HK-2 (cell line): ENCODE data around the gene HAND2.

Experiments used
- DNase-seq: peaks from one replicate; pipeline ENCODE4 v3.0.0-alpha.2; 2018; ENCODE audit not compliant: unreplicated experiment

The HAND2 gene

DNA sequence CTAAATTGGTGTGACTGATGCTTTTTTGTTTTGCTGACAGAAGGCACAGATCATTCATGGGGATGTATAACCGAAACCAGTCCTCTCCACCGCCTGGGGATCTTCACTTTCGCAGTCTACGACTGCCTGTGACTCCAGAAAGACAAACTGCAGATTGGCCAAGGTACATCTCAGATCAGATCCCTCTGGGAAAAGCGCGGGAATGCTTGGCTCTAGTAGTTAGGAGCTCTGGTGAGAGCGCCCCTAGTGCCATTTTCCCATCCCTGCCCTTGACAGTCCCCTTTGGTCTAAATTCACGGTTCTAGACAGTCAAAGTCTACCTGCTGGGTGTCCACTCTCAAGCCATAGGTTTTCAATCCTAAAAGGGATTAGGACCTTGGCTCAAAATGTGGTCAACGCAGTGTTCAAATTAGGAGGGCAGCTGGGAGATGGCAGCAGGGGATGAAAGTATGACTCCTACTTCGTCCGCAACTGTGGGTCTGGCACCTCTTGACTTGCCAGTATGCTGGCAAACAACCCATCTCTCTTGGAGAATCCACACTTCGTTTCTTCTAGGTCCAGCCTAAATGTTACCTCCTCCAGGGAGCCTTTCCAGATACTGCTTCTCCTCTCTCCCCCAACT, 6.9 kb upstream of the HAND2 start:
- DNase-seq, result no peak

DNA sequence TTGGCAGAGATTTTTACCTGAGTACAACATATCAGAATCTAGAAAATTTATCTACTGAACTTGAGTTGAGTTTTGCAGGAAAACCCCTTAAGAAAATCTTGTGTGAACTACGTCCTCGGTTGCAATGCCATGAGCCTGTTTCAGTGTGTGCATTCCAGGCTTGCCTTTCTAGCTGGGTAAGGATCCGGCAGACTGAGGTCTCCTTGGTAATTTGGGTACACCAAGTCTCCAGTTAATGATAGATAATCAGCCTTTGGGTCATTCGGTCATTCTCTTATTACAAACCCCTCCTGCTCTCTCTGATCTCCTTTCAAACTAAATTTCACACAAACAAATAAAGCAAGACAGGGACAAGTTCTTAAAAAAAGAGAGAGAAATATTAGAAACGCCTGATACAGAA, 5.9 kb upstream of the HAND2 start:
- no peak for DNase-seq

DNA sequence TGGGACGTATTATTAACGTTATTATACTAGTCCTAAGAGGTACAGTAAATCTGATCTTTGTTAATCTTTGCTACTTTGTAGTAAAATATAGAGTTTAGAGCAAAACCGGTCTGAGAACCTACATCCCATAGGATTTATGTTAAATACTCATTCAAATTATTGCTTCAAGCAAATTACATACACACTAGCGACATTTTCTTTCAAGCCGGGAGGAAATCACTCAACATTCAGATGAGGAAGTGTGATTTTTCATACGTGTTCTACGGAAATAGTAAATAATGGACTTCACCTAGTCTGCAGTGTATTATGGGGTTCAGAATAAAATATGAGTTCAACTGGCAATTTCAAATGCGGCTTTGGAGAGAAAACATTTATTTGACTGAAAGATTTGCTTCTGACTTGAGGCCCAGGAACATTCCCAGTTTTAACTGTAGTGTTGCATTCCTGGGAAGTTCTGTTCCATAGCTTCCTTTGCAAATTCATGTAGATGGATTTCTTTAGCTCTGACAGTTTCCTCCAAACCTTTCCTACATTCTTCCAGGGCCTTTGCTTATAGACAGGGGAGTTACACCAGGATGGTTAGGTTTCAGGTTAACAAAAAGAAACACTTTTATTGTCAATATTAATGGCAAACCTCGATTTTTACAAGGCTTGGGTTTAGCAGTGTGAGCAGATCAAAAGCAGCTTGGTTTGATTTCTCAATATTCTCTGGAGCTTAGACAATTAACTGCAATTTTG, 5.3 kb upstream of the HAND2 start:
- DNase-seq, result no peak

DNA sequence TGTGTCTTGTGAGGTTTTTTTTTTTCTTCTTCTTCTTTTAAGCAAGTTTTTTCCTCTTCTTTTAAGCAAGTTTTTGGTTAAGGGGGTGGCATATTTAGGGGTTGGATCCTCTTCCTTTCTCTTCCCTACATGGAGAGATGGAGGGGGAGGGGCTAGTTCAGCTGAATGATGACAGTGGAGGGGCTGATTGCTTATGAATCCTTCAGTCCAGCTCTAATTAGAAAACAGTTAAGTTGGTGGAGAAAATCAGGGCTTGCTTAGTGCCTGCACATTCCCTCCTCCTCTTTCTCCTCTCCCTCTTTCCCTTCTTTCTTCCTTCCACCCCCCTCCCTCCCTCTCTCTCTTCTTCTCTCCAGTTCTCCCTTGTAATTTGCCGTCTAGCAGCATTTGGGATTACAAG, 4.4 kb upstream of the HAND2 start:
- no peak for DNase-seq

DNA sequence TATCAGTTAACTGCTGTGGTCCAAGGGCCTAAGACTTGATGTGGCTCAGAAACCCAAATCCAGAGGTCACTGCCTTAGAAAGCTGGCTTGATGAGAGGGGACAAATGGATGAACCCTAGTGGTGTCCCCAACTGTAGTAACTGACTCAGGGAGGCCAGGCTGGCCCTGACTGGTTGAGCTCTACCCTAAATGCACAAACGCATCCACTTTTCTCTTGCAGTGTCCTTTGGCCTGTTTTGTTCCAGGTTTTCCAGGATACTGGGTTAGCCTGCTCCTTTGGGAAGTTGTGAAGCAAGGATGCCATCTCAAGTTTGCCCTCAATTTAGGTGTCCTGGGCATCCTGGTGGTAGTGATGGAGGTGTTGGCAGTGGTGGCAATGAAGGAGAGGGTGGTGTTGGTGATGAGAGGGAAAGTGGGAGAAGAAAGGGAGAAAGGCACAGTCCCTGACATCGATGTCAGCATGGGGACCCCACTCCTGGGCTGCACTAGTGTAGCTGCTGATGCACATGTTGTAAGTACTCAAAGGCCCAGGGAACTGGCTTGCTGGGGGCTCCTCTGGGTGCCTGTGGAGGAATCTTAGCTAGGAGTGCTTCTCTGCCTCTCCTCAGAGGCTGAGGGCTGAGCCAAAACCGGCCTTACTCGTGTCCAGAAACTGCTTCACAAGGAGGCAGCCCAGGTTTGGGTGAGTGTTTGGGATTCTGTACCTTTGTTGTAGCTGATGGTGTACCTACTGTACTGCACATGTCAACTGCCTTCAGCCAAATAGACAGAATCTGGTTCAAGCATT, 2.9 kb upstream of the HAND2 start:
- DNase-seq, result no peak

DNA sequence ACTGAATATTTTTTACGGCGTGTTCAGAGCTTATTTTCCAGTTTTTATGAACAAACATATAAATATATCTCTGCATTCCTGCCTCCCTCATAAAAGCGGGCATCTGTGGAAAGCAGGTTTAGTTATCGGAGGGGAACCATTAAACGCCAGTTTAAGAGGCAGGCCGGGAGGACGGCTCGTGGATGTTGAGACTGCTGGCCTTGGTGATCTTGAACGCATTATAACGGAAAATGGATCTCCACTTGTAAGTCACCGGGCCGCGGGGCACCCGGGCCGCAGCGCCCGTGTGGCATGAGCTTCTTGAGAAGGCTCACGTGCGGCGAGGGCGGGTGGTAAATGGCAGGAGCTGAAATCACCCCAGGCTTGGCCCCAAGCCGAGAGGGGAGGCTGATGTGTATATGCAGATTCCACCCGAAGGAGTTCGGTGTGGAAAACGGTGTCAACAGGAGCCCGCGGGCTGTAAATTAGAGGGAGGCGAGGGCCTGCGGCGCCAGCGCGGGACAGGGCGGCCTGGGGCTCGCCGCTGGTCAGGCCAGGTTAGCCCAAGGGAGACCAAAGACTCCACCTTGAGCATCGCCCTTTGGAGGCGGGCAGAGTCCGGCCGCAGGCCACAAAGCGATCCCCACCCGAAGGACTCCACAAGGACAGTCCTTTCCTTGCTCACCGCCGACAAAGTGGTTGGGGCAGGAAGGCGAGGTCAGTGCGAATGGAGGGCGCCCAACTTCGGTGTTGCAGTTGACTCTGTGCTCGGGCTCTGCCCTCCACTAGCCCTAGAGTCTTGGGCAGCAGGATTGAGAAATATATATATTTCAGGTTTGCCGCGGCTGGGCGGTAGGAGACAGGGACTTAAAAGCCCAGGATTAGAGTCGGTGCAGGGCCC, 1.3 kb upstream of the HAND2 start:
- DNase-seq, result no peak

DNA sequence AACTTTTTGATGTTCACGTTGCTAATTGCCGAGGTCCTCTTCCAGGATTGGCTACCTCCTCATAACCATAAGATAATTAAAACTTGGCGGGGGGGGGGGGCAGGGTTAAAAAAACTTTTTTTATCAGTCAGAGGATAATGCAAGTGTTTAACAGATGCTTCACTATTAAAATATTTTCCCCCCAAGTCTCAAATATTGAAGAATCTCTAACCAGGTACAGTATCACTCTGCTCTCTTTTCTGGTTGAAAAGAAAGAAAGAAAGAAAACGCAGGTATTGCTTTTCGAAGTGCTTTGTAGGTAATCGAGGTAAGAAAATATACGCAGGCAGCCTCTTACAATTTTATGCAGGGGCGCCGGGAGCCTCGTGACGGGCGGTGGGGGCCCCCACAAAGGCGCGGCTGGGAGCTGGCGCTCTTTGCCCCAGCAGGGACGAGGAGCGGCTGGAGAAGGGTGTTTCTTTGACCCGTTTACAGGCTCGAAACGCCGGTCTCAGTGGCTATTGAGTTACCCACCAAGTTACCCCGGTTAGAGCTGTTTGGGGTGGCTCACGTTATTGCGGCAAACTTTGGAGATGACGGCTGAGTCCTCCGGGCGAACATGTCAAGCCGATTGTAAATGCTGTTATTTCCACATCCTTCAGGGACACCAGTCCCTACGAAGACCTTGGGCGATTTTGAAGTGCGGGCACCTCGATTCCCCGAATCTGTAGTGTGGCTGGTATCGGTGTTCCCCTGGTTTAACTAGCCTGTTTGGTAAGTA, 477 bp upstream of the HAND2 start:
- DNase-seq, result no peak

DNA sequence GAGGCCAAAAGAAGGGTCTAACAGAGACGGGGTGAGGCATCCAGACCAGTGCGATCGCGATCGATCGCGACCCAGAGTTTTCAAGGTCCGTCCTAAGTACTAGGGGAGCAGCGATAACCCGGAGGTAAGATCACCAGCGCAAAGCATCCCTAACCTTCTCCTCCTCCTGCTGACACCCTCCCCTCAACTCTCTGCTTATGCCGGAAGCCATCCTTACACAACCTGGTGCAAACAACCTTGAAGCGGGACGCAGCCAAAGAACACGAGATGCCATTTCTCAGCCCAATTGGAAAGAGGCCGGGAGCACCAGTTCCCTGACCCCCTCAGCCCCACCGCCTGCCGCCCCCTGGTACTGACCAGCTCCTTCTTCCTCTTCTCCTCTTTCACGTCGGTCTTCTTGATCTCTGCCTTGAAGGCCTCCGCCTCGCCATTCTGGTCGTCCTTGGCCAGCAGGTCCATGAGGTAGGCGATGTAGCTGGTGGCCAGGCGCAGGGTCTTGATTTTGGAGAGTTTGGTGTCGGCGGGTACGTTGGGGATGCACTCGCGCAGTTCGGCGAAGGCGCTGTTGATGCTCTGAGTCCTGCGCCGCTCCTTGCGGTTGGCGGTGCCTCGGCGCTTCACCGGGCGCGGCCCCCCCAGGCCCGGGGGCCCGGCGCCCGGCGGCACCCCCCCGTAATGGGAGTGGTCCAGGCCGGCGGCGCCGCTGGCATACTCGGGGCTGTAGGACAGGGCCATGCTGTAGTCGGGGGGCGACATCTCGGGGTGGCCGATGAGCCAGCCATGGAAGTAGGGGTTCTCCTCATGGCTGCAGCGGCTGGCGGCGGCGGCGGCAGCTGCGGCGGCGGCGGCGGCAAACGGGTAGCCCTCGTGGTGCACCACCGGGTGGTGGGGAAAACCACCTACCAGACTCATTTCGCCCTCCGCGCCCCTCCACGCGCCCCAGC, 1.4 kb downstream of the HAND2 start:
- DNase-seq, result no peak

DNA sequence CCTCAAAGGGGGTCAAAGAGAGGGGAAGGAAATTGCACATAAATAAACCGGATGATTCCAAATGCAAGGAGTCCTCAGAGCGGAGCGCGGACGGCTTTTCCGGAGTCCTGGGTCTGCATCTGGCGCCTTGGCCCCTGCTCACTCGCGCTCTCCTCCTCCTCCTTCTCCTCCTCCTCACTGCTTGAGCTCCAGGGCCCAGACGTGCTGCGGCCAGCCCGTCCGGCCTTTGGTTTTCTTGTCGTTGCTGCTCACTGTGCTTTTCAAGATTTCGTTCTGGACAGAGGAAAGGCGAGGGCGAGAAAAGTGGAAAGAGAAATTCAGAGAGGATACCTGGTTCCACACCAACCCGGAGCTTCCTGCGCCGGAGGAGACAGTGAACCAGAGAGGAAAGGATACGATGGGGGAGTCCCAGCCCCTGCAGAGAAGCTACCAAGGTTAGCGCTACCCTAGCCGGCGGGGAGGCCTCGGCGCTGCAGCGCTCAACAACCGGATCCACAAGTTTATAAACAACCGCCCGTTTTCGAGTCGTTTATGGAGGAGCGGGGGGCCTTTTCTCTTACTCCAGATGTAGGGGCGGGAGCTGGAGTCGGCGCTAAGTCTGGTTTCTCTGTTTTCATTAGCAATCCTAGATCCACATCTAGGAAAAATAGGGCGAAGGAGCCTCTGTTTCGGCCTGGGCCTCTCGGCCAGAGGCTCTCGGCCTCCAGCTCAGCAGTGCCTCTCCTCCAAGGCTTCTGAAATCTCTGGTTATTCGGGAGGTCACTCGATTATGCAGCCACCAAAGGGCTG, 2.7 kb downstream of the HAND2 start:
- no peak for DNase-seq

DNA sequence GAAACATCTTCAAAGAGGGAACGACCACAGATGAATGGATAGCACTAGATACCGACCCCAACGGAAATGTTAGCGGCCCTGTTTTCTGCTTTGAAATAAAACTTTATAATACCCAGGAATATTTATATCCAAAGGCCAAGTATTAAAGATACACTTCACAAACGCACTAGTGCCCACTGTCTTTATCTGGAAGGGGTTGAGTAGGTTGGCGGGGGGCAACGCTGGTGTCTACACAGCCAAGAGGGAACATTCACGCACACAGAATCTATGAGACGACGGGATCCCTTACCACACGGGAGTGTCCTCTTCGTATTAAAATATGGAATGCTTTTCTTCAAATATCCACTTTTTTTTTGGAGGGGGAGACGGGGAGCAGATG, 3.3 kb downstream of the HAND2 start:
- DNase-seq, result no peak

DNA sequence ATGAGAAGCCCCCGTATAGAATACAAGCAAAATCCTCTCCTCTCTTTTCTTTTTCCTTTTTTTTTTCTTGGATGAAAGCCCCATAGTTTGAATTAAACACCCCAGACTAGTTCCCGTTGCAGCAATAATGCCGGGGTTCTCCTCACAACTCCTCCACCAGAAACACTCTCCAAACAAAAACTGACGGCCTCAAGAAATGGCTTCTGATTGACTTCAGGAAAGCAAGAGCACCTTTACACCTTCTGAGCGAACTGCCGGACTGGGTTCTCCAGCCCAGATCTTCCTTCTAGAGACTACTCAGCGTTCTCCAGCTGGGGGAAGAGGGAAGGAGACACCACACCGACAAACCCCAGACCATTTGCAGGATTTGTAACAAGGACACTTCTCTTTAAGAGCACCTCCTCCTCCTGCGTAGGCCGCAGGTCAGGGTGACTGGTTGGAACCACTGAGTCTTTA, 4.0 kb downstream of the HAND2 start:
- no peak for DNase-seq

DNA sequence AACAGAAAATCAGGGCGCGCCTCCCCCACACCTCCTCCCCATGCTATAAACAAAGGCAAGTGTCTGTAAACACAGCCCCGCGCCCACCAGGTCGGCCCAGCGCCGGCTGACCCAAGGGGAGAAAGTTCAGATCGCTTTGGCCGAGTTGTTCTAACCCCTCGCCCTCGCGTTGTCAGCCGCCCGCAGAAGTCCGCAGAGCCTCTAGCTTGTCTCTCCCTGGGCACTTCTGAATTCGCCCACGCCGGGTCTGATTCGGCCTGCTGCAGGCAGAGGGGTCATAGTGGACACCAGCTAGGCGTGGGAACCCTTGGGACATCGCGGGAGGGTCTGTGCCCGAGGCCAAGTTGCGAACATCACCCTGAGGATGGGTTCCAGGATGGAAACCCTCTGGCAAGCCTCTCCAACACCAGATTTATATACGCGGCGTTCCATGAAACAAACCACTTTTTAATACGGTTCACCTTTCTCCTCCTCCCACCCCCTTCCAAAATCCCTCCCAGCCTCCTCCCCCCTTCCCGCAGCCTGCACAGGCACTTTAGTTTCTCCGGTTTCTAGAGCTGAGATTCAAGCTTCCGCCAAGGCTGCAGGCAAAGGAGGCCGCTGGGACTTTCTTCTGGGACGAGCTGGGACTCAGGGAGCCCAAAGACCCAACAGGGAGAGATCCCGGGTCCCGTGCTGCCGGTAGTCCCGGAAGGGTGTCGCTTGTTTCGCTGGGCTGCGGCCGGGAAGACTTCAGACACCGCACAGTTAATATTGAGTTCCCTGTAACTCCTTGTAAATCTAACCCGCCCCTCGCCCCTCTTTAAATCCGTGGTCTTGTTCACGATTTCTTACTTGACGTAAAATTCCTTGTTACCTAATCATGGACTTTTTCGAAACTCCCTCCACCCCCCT, 4.7 kb downstream of the HAND2 start:
- no peak for DNase-seq

DNA sequence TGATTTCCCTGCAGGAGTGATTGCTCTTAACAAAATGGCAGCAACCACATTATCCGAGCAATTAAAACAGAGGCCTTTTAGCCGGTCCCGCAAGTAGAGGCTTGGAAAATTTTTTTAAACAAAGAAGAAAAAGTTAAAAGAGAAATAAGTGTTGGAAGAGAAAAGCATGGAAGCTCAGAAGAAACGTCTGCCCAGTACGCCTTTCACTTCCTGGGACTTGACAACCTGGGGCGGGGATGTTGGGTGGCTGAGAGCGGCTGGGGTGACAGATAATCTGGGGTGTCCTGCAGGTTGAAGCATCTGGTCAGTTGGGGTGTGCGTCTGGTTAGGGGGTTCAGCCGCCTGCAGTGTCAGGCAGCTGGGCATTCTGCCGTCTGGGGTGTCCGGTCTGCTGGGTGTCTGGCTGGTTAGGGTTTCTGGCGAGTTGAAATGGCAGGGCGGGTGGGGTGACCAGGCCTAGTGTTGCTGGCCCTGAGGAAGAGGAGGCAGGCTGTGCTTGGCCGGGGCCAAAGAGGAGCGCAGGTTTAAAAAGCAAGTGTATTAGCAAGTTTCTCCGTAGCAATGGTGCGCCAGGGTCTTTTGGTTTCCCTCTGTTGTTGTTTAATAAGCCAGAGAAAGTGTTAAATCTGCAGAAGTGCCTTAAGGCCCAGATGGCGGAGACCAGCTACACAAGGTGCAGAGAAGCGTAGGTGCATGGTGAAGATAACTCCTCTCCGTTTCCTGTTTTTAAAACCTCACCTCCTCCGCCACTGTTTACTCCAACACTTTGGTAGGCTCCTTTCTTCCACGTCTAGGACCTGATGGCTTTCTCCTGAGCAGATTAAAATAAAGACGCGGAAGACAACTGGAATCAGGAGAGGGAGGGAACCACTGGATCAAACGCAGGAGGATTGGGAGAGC, 5.6 kb downstream of the HAND2 start:
- DNase-seq, result no peak

DNA sequence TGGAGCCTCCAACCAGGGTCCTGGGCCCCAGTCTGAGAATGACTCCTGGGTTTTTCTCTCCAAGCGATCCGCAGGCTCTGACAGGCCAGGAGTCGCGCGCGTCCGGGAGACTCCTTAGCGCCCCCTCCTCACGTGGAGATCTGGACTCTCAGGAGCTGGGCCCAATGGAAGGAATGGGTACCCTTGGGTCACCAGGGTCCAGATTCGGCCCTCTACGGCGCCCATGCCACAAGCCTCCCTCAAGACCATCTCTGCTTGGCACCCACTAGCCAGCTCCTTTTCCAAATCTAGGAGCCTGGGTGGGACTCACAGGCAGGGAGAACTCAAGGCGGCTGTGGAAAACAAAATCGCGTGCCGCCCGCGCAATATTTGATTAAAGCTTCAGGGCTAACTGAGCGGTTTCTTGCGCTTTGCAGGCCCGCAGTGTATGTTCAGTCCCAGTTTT, 7.1 kb downstream of the HAND2 start:
- no peak for DNase-seq

DNA sequence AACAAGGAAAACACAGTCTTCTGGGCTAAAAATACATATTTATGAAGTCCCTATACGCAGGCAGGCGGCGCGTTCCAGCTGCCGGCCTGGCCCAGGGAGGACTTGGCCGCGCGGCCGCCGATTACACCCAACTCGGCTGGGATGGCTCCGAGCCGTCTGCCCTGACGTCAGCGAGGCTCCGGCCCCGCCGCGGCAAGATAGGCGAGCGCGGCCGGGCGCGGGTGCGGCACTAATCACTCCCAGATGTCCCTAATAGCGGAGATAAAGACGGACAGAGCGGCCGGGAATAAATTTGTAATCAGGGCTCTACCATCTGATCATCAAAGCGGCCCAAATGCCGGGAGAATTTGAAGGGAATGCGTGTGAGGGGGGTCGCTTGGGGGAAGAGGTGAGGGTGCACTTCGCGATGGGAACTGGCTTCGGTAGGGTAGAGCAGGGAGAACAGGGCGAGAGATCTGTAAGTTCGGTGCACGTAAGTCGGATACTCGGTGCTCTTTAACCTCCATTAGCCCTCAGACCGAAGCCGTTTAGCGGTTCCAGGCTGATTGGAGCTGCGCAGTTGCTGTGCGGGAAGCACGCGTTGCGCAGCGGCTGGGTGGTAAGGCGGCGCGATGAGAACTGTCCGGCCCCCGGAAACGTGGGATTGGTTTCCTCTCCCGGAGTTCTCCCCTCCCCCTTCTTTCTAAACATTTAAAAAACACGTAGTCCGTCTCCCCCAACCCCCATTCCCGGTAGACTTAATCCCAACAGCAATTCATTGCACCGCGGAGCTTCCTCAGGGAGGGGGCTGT, 7.7 kb downstream of the HAND2 start:
- peak; percentile 66 for DNase-seq

DNA sequence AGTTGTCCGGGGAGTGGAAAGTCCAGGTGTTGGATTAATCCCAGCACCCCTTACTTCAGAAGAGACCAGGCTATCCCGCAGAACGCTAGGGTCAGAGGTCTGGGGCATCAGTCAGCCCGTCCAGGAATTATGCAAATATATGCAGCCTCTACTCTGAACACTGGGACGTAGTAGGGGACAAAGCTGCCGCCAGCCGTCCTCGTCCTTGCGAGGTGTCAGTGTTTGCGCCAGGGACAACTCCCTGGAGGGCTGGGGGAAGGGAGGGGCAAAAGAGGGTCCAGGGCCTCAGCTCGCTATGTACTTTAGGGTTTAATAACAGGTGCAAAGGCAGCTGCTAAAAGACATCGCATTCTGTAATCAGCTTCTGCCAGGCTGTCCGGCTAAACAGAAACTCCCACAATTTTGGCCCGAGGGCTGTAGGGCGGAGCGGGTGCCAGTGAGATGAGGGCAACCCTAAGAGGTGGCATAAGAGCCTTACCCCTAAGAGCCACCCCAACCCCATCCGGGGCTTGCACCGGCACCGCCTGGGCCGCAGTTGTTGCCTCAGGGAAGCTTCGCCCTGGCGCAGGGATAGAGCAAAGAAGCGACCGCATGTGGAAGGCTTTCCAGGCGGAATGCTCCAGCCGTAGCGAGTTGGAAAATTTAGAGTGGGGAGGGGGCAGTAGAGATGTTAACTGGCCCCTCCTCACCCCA, 8.4 kb downstream of the HAND2 start:
- no peak for DNase-seq
